RWPE2 (cell line): Measurements from ENCODE around the gene GPR146.

ENCODE experiments used
- ATAC-seq: fragments of 200-7000 bp; cut with Tn5 transposase; 3 replicates; pipeline ENCODE4 v1.9.1; 2021; ENCODE audit warnings: low read depth
- DNase-seq: peaks from one replicate; pipeline ENCODE4 v3.0.0-alpha.2; 2020; ENCODE audit warnings: low spot score
- H3K27ac ChIP-seq: fragments of 450-650 bp; 2 replicates; pipeline ENCODE4 v1.5.1; 2017; ENCODE audit warnings: mild to moderate bottlenecking; ENCODE audit not compliant: poor library complexity, severe bottlenecking
- H3K27me3 ChIP-seq: fragments of 250-450 bp; sonication (Bioruptor Pico); 2 replicates; pipeline ENCODE4 v1.5.1; 2021; ENCODE audit warnings: mild to moderate bottlenecking, moderate library complexity; ENCODE audit not compliant: insufficient read depth, poor library complexity, severe bottlenecking
- H3K36me3 ChIP-seq: fragments of 250-450 bp; sonication (Bioruptor Pico); 2 replicates; pipeline ENCODE4 v1.5.1; 2020; ENCODE audit warnings: low read depth, mild to moderate bottlenecking, moderate library complexity
- H3K4me1 ChIP-seq: fragments of 250-450 bp; sonication (Bioruptor Pico); 2 replicates; pipeline ENCODE4 v1.5.1; 2021; ENCODE audit warnings: mild to moderate bottlenecking, moderate library complexity; ENCODE audit not compliant: insufficient read depth, poor library complexity, severe bottlenecking
- H3K4me3 ChIP-seq: fragments of 250-450 bp; sonication (Bioruptor Pico); 2 replicates; pipeline ENCODE4 v1.5.1; 2021; ENCODE audit warnings: mild to moderate bottlenecking, moderate library complexity; ENCODE audit not compliant: severe bottlenecking
- H3K9me3 ChIP-seq: fragments of 250-450 bp; sonication (Bioruptor Pico); 2 replicates; pipeline ENCODE4 v1.5.1; 2021; ENCODE audit warnings: mild to moderate bottlenecking, moderate library complexity; ENCODE audit not compliant: severe bottlenecking
- CTCF ChIP-seq: fragments of 450-650 bp; IDR thresholded peaks from one replicate; pipeline ENCODE4 v1.5.1; 2017; ENCODE audit warnings: mild to moderate bottlenecking, moderate library complexity; ENCODE audit not compliant: poor library complexity, severe bottlenecking

GPR146 gene

GRCh38 chr7:1083729-1084657, 39.6 kb downstream of the GPR146 start:
- Histone ChIP-seq H3K27me3 (no peaks in the 10 kb centered on the region), H3K36me3 (no peaks in the 10 kb centered on the region), H3K27ac (no peak overlapping the region), H3K9me3 (no peaks in the 10 kb centered on the region), H3K4me3 (no peak overlapping the region), H3K4me1 (peaks cover 21% of the 10 kb centered on the region)
- no peak for ATAC-seq
- TF ChIP-seq CTCF, result no peak
- no peak for DNase-seq

- Histone ChIP-seq H3K4me3 (no peak overlapping the region), H3K27ac (no peak overlapping the region), H3K36me3 (no peaks in the 10 kb centered on the region), H3K9me3 (no peaks in the 10 kb centered on the region), H3K27me3 (no peaks in the 10 kb centered on the region), H3K4me1 (peaks cover 21% of the 10 kb centered on the region)
- ATAC-seq (no peak), DNase-seq (no peak)
- no peak for TF ChIP-seq CTCF
Observed at GRCh38 chr7:1085266-1085665, 40.9 kb downstream of the GPR146 start.

- H3K9me3 ChIP-seq, result no peaks in the 10 kb centered on the region
- H3K36me3 ChIP-seq, result no peaks in the 10 kb centered on the region
- no peak overlapping the region for H3K4me3 ChIP-seq
- no peak for DNase-seq
- ATAC-seq, result no peak
- TF ChIP-seq CTCF, result no peak
- H3K4me1 ChIP-seq, result peaks cover 21% of the 10 kb centered on the region
- no peak overlapping the region for H3K27ac ChIP-seq
- no peaks in the 10 kb centered on the region for H3K27me3 ChIP-seq
Observed at GRCh38 chr7:1085910-1086421, 41.6 kb downstream of the GPR146 start.

- Histone ChIP-seq H3K27me3 (no peaks in the 10 kb centered on the region), H3K4me3 (peak overlapping the region; percentile 8), H3K9me3 (no peaks in the 10 kb centered on the region), H3K4me1 (peaks cover 21% of the 10 kb centered on the region), H3K36me3 (no peaks in the 10 kb centered on the region), H3K27ac (no peak overlapping the region)
- ATAC-seq (peak; percentile 50), DNase-seq (no peak)
- TF ChIP-seq CTCF, result peak; percentile 96
Observed at GRCh38 chr7:1086588-1087464, 42.5 kb downstream of the GPR146 start.
